ENCODE measurements around the gene ZNF513. TPM values are rescaled to one million over a fixed set of nuclear protein-coding genes. Genes with fewer than 3 reads are reported as not detected.

Gene ZNF513
- total and polyA plus RNA-seq, 2 donors from 2014 or later, result 18.8 to 23.6 TPM

- H3K36me3 ChIP-seq (ENCODE audit: control insufficient read depth in 2 of 3, insufficient read depth in 3 of 3, low read length in 3 of 3), result peaks cover 0 to 5% (median 2%) of the 10 kb centered on the region in 3 donors
- no peaks in the 10 kb centered on the region for H3K4me1 ChIP-seq (ENCODE audit: control insufficient read depth in 2 of 3, insufficient read depth in 2 of 3, low read depth in 1 of 3, low read length in 3 of 3)
- no peak overlapping the region for H3K27ac ChIP-seq (ENCODE audit: low read depth in 2 of 2, low read length in 2 of 2)
- H3K27me3 ChIP-seq (ENCODE audit: control insufficient read depth, insufficient read depth, low read length), result no peaks in the 10 kb centered on the region
- no peak for FAIRE-seq
- TF ChIP-seq CTCF (IDR thresholded peaks at IDR 0.05; ENCODE audit: borderline replicate concordance, extremely low read depth, insufficient read depth), result no peak
- no peak overlapping the region for H3K9ac ChIP-seq (ENCODE audit: low read length in 3 of 3)
- no peaks in the 10 kb centered on the region for H3K9me3 ChIP-seq (ENCODE audit: control insufficient read depth in 2 of 3, insufficient read depth in 1 of 3, low read length in 3 of 3)
- intact Hi-C loops (cut with DNase I), result no loop called here
- H3K4me3 ChIP-seq (ENCODE audit: low read length in 3 of 3), result no peak overlapping the region
- DNase-seq, result no peak
Measured at GRCh38 chr2:27347641-27348040, 32.9 kb downstream of the ZNF513 start.

- TF ChIP-seq CTCF (IDR thresholded peaks at IDR 0.05; ENCODE audit: borderline replicate concordance, extremely low read depth, insufficient read depth), result no peak
- Histone ChIP-seq H3K4me3 (ENCODE audit: low read length in 3 of 3) (no peak overlapping the region), H3K27ac (ENCODE audit: low read depth in 2 of 2, low read length in 2 of 2) (no peak overlapping the region), H3K36me3 (ENCODE audit: control insufficient read depth in 2 of 3, insufficient read depth in 3 of 3, low read length in 3 of 3) (peaks cover 9 to 44% (median 35%) of the 10 kb centered on the region in 3 donors), H3K4me1 (ENCODE audit: control insufficient read depth in 2 of 3, insufficient read depth in 2 of 3, low read depth in 1 of 3, low read length in 3 of 3) (no peaks in the 10 kb centered on the region), H3K27me3 (ENCODE audit: control insufficient read depth, insufficient read depth, low read length) (no peaks in the 10 kb centered on the region), H3K9ac (ENCODE audit: low read length in 3 of 3) (no peak overlapping the region), H3K9me3 (ENCODE audit: control insufficient read depth in 2 of 3, insufficient read depth in 1 of 3, low read length in 3 of 3) (no peaks in the 10 kb centered on the region)
- intact Hi-C loops (cut with DNase I), result no loop called here
- FAIRE-seq (no peak), DNase-seq (peak in 1 of 5 donors; percentile 37)
Measured at GRCh38 chr2:27336173-27336572, 44.4 kb downstream of the ZNF513 start.

- TF ChIP-seq CTCF (IDR thresholded peaks at IDR 0.05; ENCODE audit: borderline replicate concordance, extremely low read depth, insufficient read depth), result no peak
- Histone ChIP-seq H3K4me3 (ENCODE audit: low read length in 3 of 3) (no peak overlapping the region), H3K27ac (ENCODE audit: low read depth in 2 of 2, low read length in 2 of 2) (no peak overlapping the region), H3K27me3 (ENCODE audit: control insufficient read depth, insufficient read depth, low read length) (no peaks in the 10 kb centered on the region), H3K9me3 (ENCODE audit: control insufficient read depth in 2 of 3, insufficient read depth in 1 of 3, low read length in 3 of 3) (no peaks in the 10 kb centered on the region), H3K36me3 (ENCODE audit: control insufficient read depth in 2 of 3, insufficient read depth in 3 of 3, low read length in 3 of 3) (peaks cover 9 to 39% (median 36%) of the 10 kb centered on the region in 3 donors), H3K4me1 (ENCODE audit: control insufficient read depth in 2 of 3, insufficient read depth in 2 of 3, low read depth in 1 of 3, low read length in 3 of 3) (no peaks in the 10 kb centered on the region), H3K9ac (ENCODE audit: low read length in 3 of 3) (no peak overlapping the region)
- DNase-seq, result peak in 1 of 5 donors; percentile 21
- FAIRE-seq, result no peak
- intact Hi-C loops (cut with DNase I), result no loop called here
Measured at GRCh38 chr2:27335311-27335710, 45.2 kb downstream of the ZNF513 start.

Other genes starting within 250 kb of the ZNF513 start
- 46.1 TPM for gene PREB, start 246.1 kb downstream of the ZNF513 start, total RNA-seq
- gene PREB, start 246.1 kb downstream of the ZNF513 start, polyA plus RNA-seq (ENCODE audit: insufficient read depth, low read depth, low replicate concordance), result 66.7 TPM
- gene PRR30, start 241.3 kb downstream of the ZNF513 start, total RNA-seq, result not detected
- gene PRR30, start 241.3 kb downstream of the ZNF513 start, polyA plus RNA-seq (ENCODE audit: insufficient read depth, low read depth, low replicate concordance), result not detected
- 0.38 TPM for gene TCF23, start 231.7 kb downstream of the ZNF513 start, total RNA-seq
- gene TCF23, start 231.7 kb downstream of the ZNF513 start, polyA plus RNA-seq (ENCODE audit: insufficient read depth, low read depth, low replicate concordance), result not detected
- 119 TPM for gene ATRAID, start 168.7 kb downstream of the ZNF513 start, total RNA-seq
- gene ATRAID, start 168.7 kb downstream of the ZNF513 start, polyA plus RNA-seq (ENCODE audit: insufficient read depth, low read depth, low replicate concordance), result 279 TPM
- 27.8 TPM for gene SLC5A6, start 168.5 kb downstream of the ZNF513 start, total RNA-seq
- 10.8 TPM for gene SLC5A6, start 168.5 kb downstream of the ZNF513 start, polyA plus RNA-seq (ENCODE audit: insufficient read depth, low read depth, low replicate concordance)
- 43.4 TPM for gene CAD, start 163.4 kb downstream of the ZNF513 start, total RNA-seq
- gene CAD, start 163.4 kb downstream of the ZNF513 start, polyA plus RNA-seq (ENCODE audit: insufficient read depth, low read depth, low replicate concordance), result 8.8 TPM
- 0.31 TPM for gene SLC30A3, start 117.7 kb downstream of the ZNF513 start, total RNA-seq
- not detected for gene SLC30A3, start 117.7 kb downstream of the ZNF513 start, polyA plus RNA-seq (ENCODE audit: insufficient read depth, low read depth, low replicate concordance)
- not detected for gene DNAJC5G, start 105.3 kb downstream of the ZNF513 start, total RNA-seq
- not detected for gene DNAJC5G, start 105.3 kb downstream of the ZNF513 start, polyA plus RNA-seq (ENCODE audit: insufficient read depth, low read depth, low replicate concordance)
- 0.31 TPM for gene TRIM54, start 98.3 kb downstream of the ZNF513 start, total RNA-seq
- 2.1 TPM for gene TRIM54, start 98.3 kb downstream of the ZNF513 start, polyA plus RNA-seq (ENCODE audit: insufficient read depth, low read depth, low replicate concordance)
- 1.4 TPM for gene UCN, start 72.3 kb downstream of the ZNF513 start, total RNA-seq
- 1.3 TPM for gene UCN, start 72.3 kb downstream of the ZNF513 start, polyA plus RNA-seq (ENCODE audit: insufficient read depth, low read depth, low replicate concordance)
- 66.2 TPM for gene MPV17, start 57.6 kb downstream of the ZNF513 start, total RNA-seq
- gene MPV17, start 57.6 kb downstream of the ZNF513 start, polyA plus RNA-seq (ENCODE audit: insufficient read depth, low read depth, low replicate concordance), result 120 TPM
- 59.3 TPM for gene GTF3C2, start 24.0 kb downstream of the ZNF513 start, total RNA-seq
- gene GTF3C2, start 24.0 kb downstream of the ZNF513 start, polyA plus RNA-seq (ENCODE audit: insufficient read depth, low read depth, low replicate concordance), result 38.3 TPM
- 35.8 TPM for gene EIF2B4, start 10.4 kb downstream of the ZNF513 start, total RNA-seq
- gene EIF2B4, start 10.4 kb downstream of the ZNF513 start, polyA plus RNA-seq (ENCODE audit: insufficient read depth, low read depth, low replicate concordance), result 49.6 TPM
- gene SNX17, start 10.1 kb downstream of the ZNF513 start, total RNA-seq, result 98.7 TPM
- 115 TPM for gene SNX17, start 10.1 kb downstream of the ZNF513 start, polyA plus RNA-seq (ENCODE audit: insufficient read depth, low read depth, low replicate concordance)
- 60.7 TPM for gene PPM1G, start 28.9 kb upstream of the ZNF513 start, total RNA-seq
- 50.7 TPM for gene PPM1G, start 28.9 kb upstream of the ZNF513 start, polyA plus RNA-seq (ENCODE audit: insufficient read depth, low read depth, low replicate concordance)
- gene NRBP1, start 47.9 kb upstream of the ZNF513 start, total RNA-seq, result 69.5 TPM
- gene NRBP1, start 47.9 kb upstream of the ZNF513 start, polyA plus RNA-seq (ENCODE audit: insufficient read depth, low read depth, low replicate concordance), result 56.5 TPM
- 32.1 TPM for gene KRTCAP3, start 61.6 kb upstream of the ZNF513 start, total RNA-seq
- gene KRTCAP3, start 61.6 kb upstream of the ZNF513 start, polyA plus RNA-seq (ENCODE audit: insufficient read depth, low read depth, low replicate concordance), result 17.2 TPM
- gene IFT172, start 109.0 kb upstream of the ZNF513 start, total RNA-seq, result 40.3 TPM
- 25.9 TPM for gene IFT172, start 109.0 kb upstream of the ZNF513 start, polyA plus RNA-seq (ENCODE audit: insufficient read depth, low read depth, low replicate concordance)
- gene FNDC4, start 114.5 kb upstream of the ZNF513 start, total RNA-seq, result 18.0 TPM
- 8.5 TPM for gene FNDC4, start 114.5 kb upstream of the ZNF513 start, polyA plus RNA-seq (ENCODE audit: insufficient read depth, low read depth, low replicate concordance)
- gene GCKR, start 116.1 kb upstream of the ZNF513 start, total RNA-seq, result 2.2 TPM
- gene GCKR, start 116.1 kb upstream of the ZNF513 start, polyA plus RNA-seq (ENCODE audit: insufficient read depth, low read depth, low replicate concordance), result not detected
- 40.6 TPM for gene ZNF512, start 202.3 kb upstream of the ZNF513 start, total RNA-seq
- 15.1 TPM for gene ZNF512, start 202.3 kb upstream of the ZNF513 start, polyA plus RNA-seq (ENCODE audit: insufficient read depth, low read depth, low replicate concordance)
- 5.6 TPM for gene CCDC121, start 248.3 kb upstream of the ZNF513 start, total RNA-seq
- gene CCDC121, start 248.3 kb upstream of the ZNF513 start, polyA plus RNA-seq (ENCODE audit: insufficient read depth, low read depth, low replicate concordance), result 4.2 TPM
- gene GPN1, start 248.3 kb upstream of the ZNF513 start, total RNA-seq, result 28.1 TPM
- gene GPN1, start 248.3 kb upstream of the ZNF513 start, polyA plus RNA-seq (ENCODE audit: insufficient read depth, low read depth, low replicate concordance), result 31.6 TPM

Measured in kidney (tissue), 14 donors.